Stimulated activated naive B cell treated with anti-CD40 and anti-IgM and Interleukin-4, amounts not matched to agents 10 μg/mL and 1 μg/mL and 100 μg/mL, for 72 hours (primary cell): ENCODE results near the gene INPP5B.
"Not testable (repeated sequence)": the region's sequence is repeated elsewhere in the genome, so short reads cannot be mapped to it uniquely, and the experiment has no call there.

Experiments used
- ATAC-seq, 2 donors: fragments of 150-1000 bp; cut with Tn5 transposase; replicated peaks; 2 replicates each; pipeline ENCODE4 v1.10.0; 2021; ENCODE audit warnings: moderate library complexity in 1 of 2
- DNase-seq: peaks from one replicate; pipeline ENCODE4 v3.0.0; 2021
- H3K27ac Mint-ChIP-seq: one replicate; pipeline ENCODE4 v1.8.0; 2022; ENCODE audit warnings: mild to moderate bottlenecking, mixed read lengths
- H3K27me3 Mint-ChIP-seq, 2 donors: one replicate each; pipeline ENCODE4 v1.8.0; 2022; ENCODE audit warnings: mixed read lengths in 2 of 2
- H3K36me3 Mint-ChIP-seq, 2 donors: one replicate each; pipeline ENCODE4 v1.8.0; 2022; ENCODE audit warnings: mixed read lengths in 2 of 2, mild to moderate bottlenecking in 1 of 2
- H3K4me1 Mint-ChIP-seq, 2 donors: one replicate each; pipeline ENCODE4 v1.8.0; 2022; ENCODE audit warnings: mixed read lengths in 2 of 2, mild to moderate bottlenecking in 1 of 2
- H3K4me3 Mint-ChIP-seq, 2 donors: one replicate each; pipeline ENCODE4 v1.8.0; 2022; ENCODE audit warnings: mild to moderate bottlenecking in 2 of 2, mixed read lengths in 2 of 2, moderate library complexity in 1 of 2
- H3K9me3 Mint-ChIP-seq, 2 donors: one replicate each; pipeline ENCODE4 v1.8.0; 2022; ENCODE audit warnings: mixed read lengths in 2 of 2, mild to moderate bottlenecking in 1 of 2

Gene INPP5B

GRCh38 chr1:37946703-37947360 lies at the start of gene INPP5B:
TSS of gene INPP5B (minus strand) at chr1:37947053. CDS start at chr1:37946308, 745 bp downstream.
- peak within 1 kb of the TSS; percentile 89 to 95 for H3K4me3 Mint-ChIP-seq
- H3K4me1 Mint-ChIP-seq, result peaks cover 35 to 56% of the 10 kb centered on the region in 2 donors

DNA sequence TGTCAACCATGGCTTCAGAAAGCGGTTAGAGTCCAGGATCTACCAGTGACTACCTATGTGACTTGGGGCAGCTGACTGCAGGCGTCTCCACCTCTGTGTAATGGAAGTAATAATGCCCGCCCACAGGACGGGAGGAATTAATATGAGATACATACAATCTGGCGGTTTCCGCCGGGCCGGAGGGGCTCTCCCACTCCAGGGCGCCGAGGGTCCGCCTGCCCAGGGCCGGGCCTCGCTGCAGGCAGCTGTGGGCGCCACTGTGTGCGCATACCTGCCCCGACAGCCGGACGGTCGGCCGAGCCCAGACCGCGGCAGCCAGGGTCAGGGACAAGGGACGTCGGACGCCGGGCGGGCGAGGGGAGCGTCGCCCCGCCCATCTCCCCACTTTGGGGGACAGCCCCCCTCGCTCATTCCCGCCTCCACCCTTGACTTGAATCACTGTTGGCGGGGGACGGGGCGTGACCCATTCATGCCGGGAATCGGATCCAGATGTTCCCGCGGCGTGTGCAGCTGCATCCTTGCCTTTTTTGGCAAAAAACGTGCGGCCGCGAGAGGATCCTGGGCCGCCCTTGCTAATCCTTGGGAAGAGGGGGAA lies 49.0 kb upstream of the INPP5B start:
- Mint-ChIP-seq H3K9me3 (no peaks in the 10 kb centered on the region), H3K36me3 (peaks cover 0 to 15% of the 10 kb centered on the region in 2 donors), H3K4me1 (peaks cover 19 to 36% of the 10 kb centered on the region in 2 donors), H3K27ac (no peak overlapping the region), H3K4me3 (peak overlapping the region; percentile 73 to 82), H3K27me3 (no peaks in the 10 kb centered on the region)
- ATAC-seq (peak; percentile 64 to 77), DNase-seq (no peak)

More at GRCh38 chr1:37946703-37947360, at the start of gene INPP5B:
- DNase-seq, result peak; percentile 76
- H3K27me3 Mint-ChIP-seq, result no peaks in the 10 kb centered on the region
- peak; percentile 95 to 96 for ATAC-seq
- peaks cover 8 to 11% of the 10 kb centered on the region in 2 donors for H3K36me3 Mint-ChIP-seq
- no peaks in the 10 kb centered on the region for H3K9me3 Mint-ChIP-seq
- H3K27ac Mint-ChIP-seq, result peak within 1 kb of the TSS; percentile 93

DNA sequence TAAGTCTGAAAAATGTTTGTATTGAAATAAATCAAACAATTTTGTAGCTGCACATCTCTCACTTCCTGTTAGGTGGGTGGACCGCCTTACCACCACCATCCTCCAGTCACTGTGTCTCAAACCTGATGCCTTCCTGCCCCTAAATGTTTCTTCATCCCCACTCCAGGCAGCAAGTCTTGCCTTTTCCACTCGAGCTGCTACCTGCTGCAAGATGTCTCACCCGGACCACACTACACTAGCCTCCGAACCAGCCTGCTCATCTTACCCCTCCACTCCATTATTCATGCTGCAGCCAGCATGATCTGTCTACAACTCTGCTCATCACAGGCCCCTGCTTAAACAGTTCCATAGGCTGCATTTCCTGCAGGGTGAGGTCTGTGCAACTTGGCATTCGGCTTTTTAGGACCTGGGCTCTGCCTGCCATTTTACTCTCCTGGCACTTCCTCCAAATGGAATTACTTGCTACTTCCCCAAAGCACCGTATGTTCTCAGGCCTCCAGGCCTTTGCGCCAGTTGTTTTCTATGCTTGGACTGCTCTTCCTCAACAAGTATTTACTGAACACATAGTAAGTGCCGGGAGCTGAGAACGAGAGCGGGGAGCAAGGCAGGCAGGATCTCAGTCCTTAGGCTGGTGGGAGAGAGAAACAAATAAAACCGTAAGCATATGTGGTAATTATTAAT lies 48.2 kb upstream of the INPP5B start:
- H3K27ac Mint-ChIP-seq, result peak overlapping the region; percentile 42
- H3K4me1 Mint-ChIP-seq, result peaks cover 17 to 33% of the 10 kb centered on the region in 2 donors
- peak overlapping the region; percentile 64 to 82 for H3K4me3 Mint-ChIP-seq
- no peaks in the 10 kb centered on the region for H3K27me3 Mint-ChIP-seq
- no peak for ATAC-seq
- H3K36me3 Mint-ChIP-seq, result peaks cover 0 to 15% of the 10 kb centered on the region in 2 donors
- H3K9me3 Mint-ChIP-seq, result no peaks in the 10 kb centered on the region
- no peak for DNase-seq

- Mint-ChIP-seq H3K4me3 (peak overlapping the region; percentile 89 to 95), H3K27me3 (no peaks in the 10 kb centered on the region), H3K9me3 (no peaks in the 10 kb centered on the region), H3K27ac (peak overlapping the region; percentile 95), H3K4me1 (peaks cover 5 to 8% of the 10 kb centered on the region in 2 donors), H3K36me3 (peaks cover 12 to 14% of the 10 kb centered on the region in 2 donors)
- DNase-seq (no peak), ATAC-seq (peak; percentile 48 to 50)
Measured at GRCh38 chr1:37989361-37989930, 42.6 kb upstream of the INPP5B start.

GRCh38 chr1:37987679-37988078 lies 40.8 kb upstream of the INPP5B start:
- Mint-ChIP-seq H3K4me3 (no peak overlapping the region), H3K27me3 (no peaks in the 10 kb centered on the region), H3K36me3 (peaks cover 15 to 19% of the 10 kb centered on the region in 2 donors), H3K27ac (no peak overlapping the region), H3K9me3 (no peaks in the 10 kb centered on the region), H3K4me1 (peaks cover 5 to 8% of the 10 kb centered on the region in 2 donors)
- no peak for DNase-seq
- ATAC-seq, result no peak

GRCh38 chr1:37983546-37983945 lies 36.7 kb upstream of the INPP5B start:
- ATAC-seq (no peak), DNase-seq (no peak)
- Mint-ChIP-seq H3K36me3 (peaks cover 39 to 44% of the 10 kb centered on the region in 2 donors), H3K4me1 (peaks cover 0 to 1% of the 10 kb centered on the region in 2 donors), H3K4me3 (no peak overlapping the region), H3K9me3 (no peaks in the 10 kb centered on the region), H3K27ac (no peak overlapping the region), H3K27me3 (no peaks in the 10 kb centered on the region)

GRCh38 chr1:37978541-37978940 lies 31.7 kb upstream of the INPP5B start:
- Mint-ChIP-seq H3K36me3 (peaks cover 50 to 54% of the 10 kb centered on the region in 2 donors), H3K27me3 (no peaks in the 10 kb centered on the region), H3K4me3 (no peak overlapping the region), H3K4me1 (peaks cover 2 to 10% of the 10 kb centered on the region in 2 donors), H3K9me3 (peaks cover 0 to 5% of the 10 kb centered on the region in 2 donors), H3K27ac (no peak overlapping the region)
- ATAC-seq (no peak), DNase-seq (no peak)

- not testable (repeated sequence) for H3K9me3 Mint-ChIP-seq, DNase-seq, H3K4me3 Mint-ChIP-seq, H3K27me3 Mint-ChIP-seq
- peak in 1 of 2 donors; percentile 31 for ATAC-seq
- Mint-ChIP-seq H3K27ac (peak overlapping the region; percentile 26), H3K4me1 (peaks cover 4 to 15% of the 10 kb centered on the region in 2 donors), H3K36me3 (peaks cover 64 to 68% of the 10 kb centered on the region in 2 donors)
Measured at GRCh38 chr1:37975083-37975482, 28.2 kb upstream of the INPP5B start.

GRCh38 chr1:37974567-37974966 lies 27.7 kb upstream of the INPP5B start:
- H3K9me3 Mint-ChIP-seq, result peaks cover 0 to 5% of the 10 kb centered on the region in 2 donors
- H3K27me3 Mint-ChIP-seq, result no peaks in the 10 kb centered on the region
- no peak for DNase-seq
- peaks cover 4 to 15% of the 10 kb centered on the region in 2 donors for H3K4me1 Mint-ChIP-seq
- ATAC-seq, result no peak
- peak overlapping the region; percentile 26 for H3K27ac Mint-ChIP-seq
- no peak overlapping the region for H3K4me3 Mint-ChIP-seq
- H3K36me3 Mint-ChIP-seq, result peaks cover 63 to 68% of the 10 kb centered on the region in 2 donors

DNA sequence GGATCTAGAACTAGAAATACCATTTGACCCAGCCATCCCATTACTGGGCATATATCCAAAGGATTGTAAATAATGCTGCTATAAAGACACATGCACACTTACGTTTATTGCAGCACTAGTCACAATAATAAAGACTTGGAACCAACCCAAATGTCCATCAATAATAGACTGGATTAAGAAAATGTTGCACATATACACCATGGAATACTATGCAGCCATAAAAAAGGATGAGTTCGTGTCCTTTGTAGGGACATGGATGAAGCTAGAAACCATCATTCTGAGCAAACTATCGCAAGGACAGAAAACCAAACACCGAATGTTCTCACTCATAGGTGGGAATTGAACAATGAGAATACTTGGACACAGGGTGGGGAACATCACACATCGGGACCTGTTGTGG lies 26.8 kb upstream of the INPP5B start:
- peaks cover 65 to 67% of the 10 kb centered on the region in 2 donors for H3K36me3 Mint-ChIP-seq
- ATAC-seq, H3K27ac Mint-ChIP-seq, H3K4me3 Mint-ChIP-seq, H3K9me3 Mint-ChIP-seq, H3K27me3 Mint-ChIP-seq, DNase-seq: not testable (repeated sequence)
- H3K4me1 Mint-ChIP-seq, result peaks cover 4 to 15% of the 10 kb centered on the region in 2 donors

- Mint-ChIP-seq H3K9me3 (no peaks in the 10 kb centered on the region), H3K27me3 (no peaks in the 10 kb centered on the region), H3K4me1 (no peaks in the 10 kb centered on the region), H3K4me3 (no peak overlapping the region), H3K36me3 (peaks cover 42 to 53% of the 10 kb centered on the region in 2 donors), H3K27ac (no peak overlapping the region)
- DNase-seq (no peak), ATAC-seq (no peak)
Measured at GRCh38 chr1:37965301-37965700, 18.4 kb upstream of the INPP5B start.

GRCh38 chr1:37964106-37964505 lies 17.3 kb upstream of the INPP5B start:
- H3K9me3 Mint-ChIP-seq, result not testable (repeated sequence)

DNA sequence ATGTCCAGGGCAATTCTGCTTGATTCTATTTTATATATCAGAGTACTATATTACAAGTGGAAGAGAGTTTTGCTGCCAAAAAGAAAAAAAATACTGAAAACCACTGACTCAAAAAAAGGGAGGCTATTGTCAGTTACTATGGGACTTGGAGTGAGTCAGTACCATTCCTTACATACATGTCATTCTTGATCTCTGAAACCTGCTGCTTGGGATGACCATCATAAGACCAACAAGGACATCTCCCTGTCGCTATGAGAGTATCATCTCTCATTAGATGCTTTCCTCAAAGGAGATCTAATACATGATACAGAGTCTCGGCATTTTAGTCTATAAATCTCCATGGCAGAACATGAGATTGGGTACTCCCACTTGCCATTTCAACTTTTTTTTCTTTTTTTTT lies 11.8 kb upstream of the INPP5B start:
- ATAC-seq (no peak), DNase-seq (no peak)
- Mint-ChIP-seq H3K9me3 (no peaks in the 10 kb centered on the region), H3K36me3 (peaks cover 39 to 59% of the 10 kb centered on the region in 2 donors), H3K4me3 (no peak overlapping the region), H3K27ac (no peak overlapping the region), H3K4me1 (peaks cover 5 to 10% of the 10 kb centered on the region in 2 donors), H3K27me3 (no peaks in the 10 kb centered on the region)

More at GRCh38 chr1:37964106-37964505, 17.3 kb upstream of the INPP5B start:
- DNase-seq, ATAC-seq, H3K27me3 Mint-ChIP-seq, H3K4me1 Mint-ChIP-seq, H3K27ac Mint-ChIP-seq, H3K4me3 Mint-ChIP-seq: not testable (repeated sequence)
- H3K36me3 Mint-ChIP-seq, result peaks cover 38 to 49% of the 10 kb centered on the region in 2 donors

- DNase-seq (no peak), ATAC-seq (no peak)
- Mint-ChIP-seq H3K4me3 (no peak overlapping the region), H3K27ac (no peak overlapping the region), H3K27me3 (no peaks in the 10 kb centered on the region), H3K4me1 (peaks cover 26 to 38% of the 10 kb centered on the region in 2 donors), H3K9me3 (no peaks in the 10 kb centered on the region), H3K36me3 (peaks cover 30 to 41% of the 10 kb centered on the region in 2 donors)
Measured at GRCh38 chr1:37955685-37956084, 8.8 kb upstream of the INPP5B start.
